Measurements from ENCODE around the gene COMT.

COMT gene

GRCh38 chr22:20016734-20017621 is 75.4 kb downstream of the COMT start, which contains the start of gene ARVCF (continued):
- TF ChIP-seq, protein P1, sequence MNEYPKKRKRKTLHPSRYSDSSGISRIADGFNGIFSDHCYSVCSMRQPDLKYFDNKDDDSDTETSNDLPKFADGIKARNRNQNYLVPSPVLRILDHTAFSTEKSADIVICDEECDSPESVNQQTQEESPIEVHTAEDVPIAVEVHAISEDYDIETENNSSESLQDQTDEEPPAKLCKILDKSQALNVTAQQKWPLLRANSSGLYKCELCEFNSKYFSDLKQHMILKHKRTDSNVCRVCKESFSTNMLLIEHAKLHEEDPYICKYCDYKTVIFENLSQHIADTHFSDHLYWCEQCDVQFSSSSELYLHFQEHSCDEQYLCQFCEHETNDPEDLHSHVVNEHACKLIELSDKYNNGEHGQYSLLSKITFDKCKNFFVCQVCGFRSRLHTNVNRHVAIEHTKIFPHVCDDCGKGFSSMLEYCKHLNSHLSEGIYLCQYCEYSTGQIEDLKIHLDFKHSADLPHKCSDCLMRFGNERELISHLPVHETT (tag by site-specific recombination; IDR thresholded peaks at IDR 0.05): no peak
- no peak for TF ChIP-seq ZNF211 (tag by site-specific recombination; IDR thresholded peaks at IDR 0.05; ENCODE audit: low read depth)
- TF ChIP-seq ZNF121 (tag by site-specific recombination; IDR thresholded peaks at IDR 0.05): no peak
- no peak for TF ChIP-seq ZNF132 (tag by site-specific recombination; IDR thresholded peaks at IDR 0.05; ENCODE audit: borderline replicate concordance)
- TF ChIP-seq ZNF707 (tag by site-specific recombination; IDR thresholded peaks at IDR 0.05): no peak
- TF ChIP-seq MYNN (tag by site-specific recombination; IDR thresholded peaks at IDR 0.05; ENCODE audit: borderline replicate concordance): no peak
- no peak for TF ChIP-seq ZNF394 (tag by site-specific recombination; IDR thresholded peaks at IDR 0.05; ENCODE audit: borderline replicate concordance)
- TF ChIP-seq, protein P2, sequence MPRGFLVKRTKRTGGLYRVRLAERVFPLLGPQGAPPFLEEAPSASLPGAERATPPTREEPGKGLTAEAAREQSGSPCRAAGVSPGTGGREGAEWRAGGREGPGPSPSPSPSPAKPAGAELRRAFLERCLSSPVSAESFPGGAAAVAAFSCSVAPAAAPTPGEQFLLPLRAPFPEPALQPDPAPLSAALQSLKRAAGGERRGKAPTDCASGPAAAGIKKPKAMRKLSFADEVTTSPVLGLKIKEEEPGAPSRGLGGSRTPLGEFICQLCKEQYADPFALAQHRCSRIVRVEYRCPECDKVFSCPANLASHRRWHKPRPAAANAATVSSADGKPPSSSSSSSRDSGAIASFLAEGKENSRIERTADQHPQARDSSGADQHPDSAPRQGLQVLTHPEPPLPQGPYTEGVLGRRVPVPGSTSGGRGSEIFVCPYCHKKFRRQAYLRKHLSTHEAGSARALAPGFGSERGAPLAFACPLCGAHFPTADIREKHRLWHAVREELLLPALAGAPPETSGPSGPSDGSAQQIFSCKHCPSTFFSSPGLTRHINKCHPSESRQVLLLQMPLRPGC (tag by site-specific recombination; IDR thresholded peaks at IDR 0.05): no peak
- no peak for TF ChIP-seq ZNF184 (tag by site-specific recombination; IDR thresholded peaks at IDR 0.05)
- TF ChIP-seq, protein P3, sequence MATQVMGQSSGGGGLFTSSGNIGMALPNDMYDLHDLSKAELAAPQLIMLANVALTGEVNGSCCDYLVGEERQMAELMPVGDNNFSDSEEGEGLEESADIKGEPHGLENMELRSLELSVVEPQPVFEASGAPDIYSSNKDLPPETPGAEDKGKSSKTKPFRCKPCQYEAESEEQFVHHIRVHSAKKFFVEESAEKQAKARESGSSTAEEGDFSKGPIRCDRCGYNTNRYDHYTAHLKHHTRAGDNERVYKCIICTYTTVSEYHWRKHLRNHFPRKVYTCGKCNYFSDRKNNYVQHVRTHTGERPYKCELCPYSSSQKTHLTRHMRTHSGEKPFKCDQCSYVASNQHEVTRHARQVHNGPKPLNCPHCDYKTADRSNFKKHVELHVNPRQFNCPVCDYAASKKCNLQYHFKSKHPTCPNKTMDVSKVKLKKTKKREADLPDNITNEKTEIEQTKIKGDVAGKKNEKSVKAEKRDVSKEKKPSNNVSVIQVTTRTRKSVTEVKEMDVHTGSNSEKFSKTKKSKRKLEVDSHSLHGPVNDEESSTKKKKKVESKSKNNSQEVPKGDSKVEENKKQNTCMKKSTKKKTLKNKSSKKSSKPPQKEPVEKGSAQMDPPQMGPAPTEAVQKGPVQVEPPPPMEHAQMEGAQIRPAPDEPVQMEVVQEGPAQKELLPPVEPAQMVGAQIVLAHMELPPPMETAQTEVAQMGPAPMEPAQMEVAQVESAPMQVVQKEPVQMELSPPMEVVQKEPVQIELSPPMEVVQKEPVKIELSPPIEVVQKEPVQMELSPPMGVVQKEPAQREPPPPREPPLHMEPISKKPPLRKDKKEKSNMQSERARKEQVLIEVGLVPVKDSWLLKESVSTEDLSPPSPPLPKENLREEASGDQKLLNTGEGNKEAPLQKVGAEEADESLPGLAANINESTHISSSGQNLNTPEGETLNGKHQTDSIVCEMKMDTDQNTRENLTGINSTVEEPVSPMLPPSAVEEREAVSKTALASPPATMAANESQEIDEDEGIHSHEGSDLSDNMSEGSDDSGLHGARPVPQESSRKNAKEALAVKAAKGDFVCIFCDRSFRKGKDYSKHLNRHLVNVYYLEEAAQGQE (tag by site-specific recombination; IDR thresholded peaks at IDR 0.05): no peak
- TF ChIP-seq, protein P4, sequence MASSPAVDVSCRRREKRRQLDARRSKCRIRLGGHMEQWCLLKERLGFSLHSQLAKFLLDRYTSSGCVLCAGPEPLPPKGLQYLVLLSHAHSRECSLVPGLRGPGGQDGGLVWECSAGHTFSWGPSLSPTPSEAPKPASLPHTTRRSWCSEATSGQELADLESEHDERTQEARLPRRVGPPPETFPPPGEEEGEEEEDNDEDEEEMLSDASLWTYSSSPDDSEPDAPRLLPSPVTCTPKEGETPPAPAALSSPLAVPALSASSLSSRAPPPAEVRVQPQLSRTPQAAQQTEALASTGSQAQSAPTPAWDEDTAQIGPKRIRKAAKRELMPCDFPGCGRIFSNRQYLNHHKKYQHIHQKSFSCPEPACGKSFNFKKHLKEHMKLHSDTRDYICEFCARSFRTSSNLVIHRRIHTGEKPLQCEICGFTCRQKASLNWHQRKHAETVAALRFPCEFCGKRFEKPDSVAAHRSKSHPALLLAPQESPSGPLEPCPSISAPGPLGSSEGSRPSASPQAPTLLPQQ (tag by site-specific recombination; IDR thresholded peaks at IDR 0.05): peak; percentile 62; the same call in 1 of the 2 replicates
- no peak for TF ChIP-seq ZNF629 (tag by site-specific recombination; IDR thresholded peaks at IDR 0.05)
- TF ChIP-seq PBX3 (CRISPR knock-in tag; IDR thresholded peaks at IDR 0.05): peak; percentile 97
- TF ChIP-seq ZNF416 (tag by site-specific recombination; IDR thresholded peaks at IDR 0.05): no peak
- no peak for TF ChIP-seq ZNF274 (IDR thresholded peaks at IDR 0.05; ENCODE audit: low read length)
- TF ChIP-seq ZNF274 (tag by site-specific recombination; IDR thresholded peaks at IDR 0.05; ENCODE audit: borderline replicate concordance): no peak
- no peak for TF ChIP-seq EGR2 (tag by site-specific recombination; IDR thresholded peaks at IDR 0.05; ENCODE audit: low read depth)
- TF ChIP-seq, protein P5, sequence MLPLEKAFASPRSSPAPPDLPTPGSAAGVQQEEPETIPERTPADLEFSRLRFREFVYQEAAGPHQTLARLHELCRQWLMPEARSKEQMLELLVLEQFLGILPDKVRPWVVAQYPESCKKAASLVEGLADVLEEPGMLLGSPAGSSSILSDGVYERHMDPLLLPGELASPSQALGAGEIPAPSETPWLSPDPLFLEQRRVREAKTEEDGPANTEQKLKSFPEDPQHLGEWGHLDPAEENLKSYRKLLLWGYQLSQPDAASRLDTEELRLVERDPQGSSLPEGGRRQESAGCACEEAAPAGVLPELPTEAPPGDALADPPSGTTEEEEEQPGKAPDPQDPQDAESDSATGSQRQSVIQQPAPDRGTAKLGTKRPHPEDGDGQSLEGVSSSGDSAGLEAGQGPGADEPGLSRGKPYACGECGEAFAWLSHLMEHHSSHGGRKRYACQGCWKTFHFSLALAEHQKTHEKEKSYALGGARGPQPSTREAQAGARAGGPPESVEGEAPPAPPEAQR (tag by site-specific recombination; IDR thresholded peaks at IDR 0.05): no peak
- TF ChIP-seq ZNF626 (tag by site-specific recombination; IDR thresholded peaks at IDR 0.05): no peak
- TF ChIP-seq, protein P6, sequence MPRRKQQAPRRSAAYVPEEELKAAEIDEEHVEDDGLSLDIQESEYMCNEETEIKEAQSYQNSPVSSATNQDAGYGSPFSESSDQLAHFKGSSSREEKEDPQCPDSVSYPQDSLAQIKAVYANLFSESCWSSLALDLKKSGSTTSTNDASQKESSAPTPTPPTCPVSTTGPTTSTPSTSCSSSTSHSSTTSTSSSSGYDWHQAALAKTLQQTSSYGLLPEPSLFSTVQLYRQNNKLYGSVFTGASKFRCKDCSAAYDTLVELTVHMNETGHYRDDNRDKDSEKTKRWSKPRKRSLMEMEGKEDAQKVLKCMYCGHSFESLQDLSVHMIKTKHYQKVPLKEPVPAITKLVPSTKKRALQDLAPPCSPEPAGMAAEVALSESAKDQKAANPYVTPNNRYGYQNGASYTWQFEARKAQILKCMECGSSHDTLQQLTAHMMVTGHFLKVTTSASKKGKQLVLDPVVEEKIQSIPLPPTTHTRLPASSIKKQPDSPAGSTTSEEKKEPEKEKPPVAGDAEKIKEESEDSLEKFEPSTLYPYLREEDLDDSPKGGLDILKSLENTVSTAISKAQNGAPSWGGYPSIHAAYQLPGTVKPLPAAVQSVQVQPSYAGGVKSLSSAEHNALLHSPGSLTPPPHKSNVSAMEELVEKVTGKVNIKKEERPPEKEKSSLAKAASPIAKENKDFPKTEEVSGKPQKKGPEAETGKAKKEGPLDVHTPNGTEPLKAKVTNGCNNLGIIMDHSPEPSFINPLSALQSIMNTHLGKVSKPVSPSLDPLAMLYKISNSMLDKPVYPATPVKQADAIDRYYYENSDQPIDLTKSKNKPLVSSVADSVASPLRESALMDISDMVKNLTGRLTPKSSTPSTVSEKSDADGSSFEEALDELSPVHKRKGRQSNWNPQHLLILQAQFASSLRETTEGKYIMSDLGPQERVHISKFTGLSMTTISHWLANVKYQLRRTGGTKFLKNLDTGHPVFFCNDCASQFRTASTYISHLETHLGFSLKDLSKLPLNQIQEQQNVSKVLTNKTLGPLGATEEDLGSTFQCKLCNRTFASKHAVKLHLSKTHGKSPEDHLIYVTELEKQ (tag by site-specific recombination; IDR thresholded peaks at IDR 0.05; ENCODE audit: borderline replicate concordance): no peak
- TF ChIP-seq ZNF112 (tag by site-specific recombination; IDR thresholded peaks at IDR 0.05): no peak
- no peak for TF ChIP-seq ZNF174 (tag by site-specific recombination; IDR thresholded peaks at IDR 0.05)
- peak; percentile 51 for TF ChIP-seq ZNF10 (tag by site-specific recombination; IDR thresholded peaks at IDR 0.05)
- TF ChIP-seq OVOL3 (tag by site-specific recombination; IDR thresholded peaks at IDR 0.05): no peak
- TF ChIP-seq KLF8 (tag by site-specific recombination; IDR thresholded peaks at IDR 0.05): peak; percentile 28; the same call in 1 of the 2 replicates
